Measurements from ENCODE around the gene CLCN7. TPM values are rescaled to one million over a fixed set of nuclear protein-coding genes. Genes with fewer than 3 reads are reported as not detected.

The CLCN7 gene
- total and polyA plus RNA-seq, 2 of the 4 experiments (the other 2 are of a cell fraction) = 10.8 to 45.2 TPM

DNA sequence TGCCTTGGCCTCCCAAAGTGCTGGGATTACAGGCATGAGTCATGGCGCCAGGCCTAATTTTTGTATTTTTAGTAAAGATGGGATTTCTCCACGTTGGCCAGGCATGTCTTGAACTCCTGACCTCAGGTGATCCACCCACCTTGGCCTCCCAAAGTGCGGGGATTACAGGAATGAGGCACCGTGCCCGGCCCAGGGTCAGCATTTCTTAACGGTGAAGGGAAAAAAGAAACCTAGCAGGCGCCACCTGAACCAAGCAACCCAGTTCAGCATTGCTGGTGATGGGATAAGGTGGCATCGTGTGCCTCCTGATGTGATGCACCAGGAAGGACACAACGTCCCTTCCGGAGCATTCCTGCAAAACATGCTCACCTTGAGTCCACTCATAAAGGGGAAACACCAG is 2.2 kb upstream of the CLCN7 start:
- Histone ChIP-seq H2AK9ac (replicated peaks; ENCODE audit: low read depth, low read length, poor library complexity) (peak overlapping the region; percentile 6), H3K36me3 (ENCODE audit: control insufficient read depth, insufficient read depth, low read length) (no peaks in the 10 kb centered on the region), H4K8ac (ENCODE audit: low read depth in 2 of 2, low read length in 2 of 2) (no peak overlapping the region), H2BK5ac (ENCODE audit: low read depth, low read length, poor library complexity, severe bottlenecking) (no peak overlapping the region), H3K4me3 (ENCODE audit: insufficient read depth, low read depth, low read length) (no peak overlapping the region), H4K5ac (ENCODE audit: low read depth, low read length) (no peak overlapping the region), H2AK5ac (ENCODE audit: low read depth, low read length) (no peak overlapping the region), H3K56ac (ENCODE audit: extremely low read depth, insufficient read depth, low read length) (no peak overlapping the region), H3K27me3 (ENCODE audit: control insufficient read depth, insufficient read depth, low read length) (no peaks in the 10 kb centered on the region), H3K14ac (replicated peaks; ENCODE audit: low read depth, low read length) (no peak overlapping the region), H3K4ac (ENCODE audit: low read depth, low read length) (no peak overlapping the region), H3K79me1 (ENCODE audit: low read depth in 1 of 2, low read length in 2 of 2) (peaks cover 15 to 25% of the 10 kb centered on the region in 2 experiments), H2BK20ac (ENCODE audit: low read depth, low read length) (no peak overlapping the region), H3K9me3 (ENCODE audit: control insufficient read depth, insufficient read depth, low read length) (peaks cover 3% of the 10 kb centered on the region; the same call in 1 of the 2 replicates), H3K4me2 (ENCODE audit: low read depth, low read length) (no peak overlapping the region), H3K9ac (ENCODE audit: low read depth, low read length) (no peak overlapping the region), H4K91ac (ENCODE audit: insufficient read depth, low read depth, low read length) (no peak overlapping the region), H3K27ac (ENCODE audit: insufficient read depth, low read length) (no peak overlapping the region), H3K18ac (ENCODE audit: low read depth, low read length) (no peak overlapping the region), H2BK120ac (ENCODE audit: low read depth, low read length) (no peak overlapping the region), H4K20me1 (ENCODE audit: insufficient read depth, low read length) (0 out of 2 replicates have a peak, but pooled peaks cover under 1% of the 10 kb centered on the region), H3K23ac (ENCODE audit: low read depth, low read length) (no peak overlapping the region), H2BK15ac (ENCODE audit: low read depth, low read length) (no peak overlapping the region), H3K9me1 (ENCODE audit: insufficient read depth, low read length) (no peaks in the 10 kb centered on the region), H2AFZ (replicated peaks; ENCODE audit: low read length, poor library complexity) (no peak overlapping the region), H3K4me1 (ENCODE audit: control insufficient read depth, insufficient read depth, low read length) (0 out of 2 replicates have a peak, but pooled peaks cover 4% of the 10 kb centered on the region)
- intact Hi-C loops (cut with micrococcal nuclease) = loop anchor here (10.0 kb wide), 1 partner anchor 52 kb away; the partner anchor contains the start of gene UQCC4
- DNase-seq (no peak), ATAC-seq (ENCODE audit: low read depth) (no peak)
- ChIA-PET CTCF (no interaction called here), POLR2A (ENCODE audit: unreplicated experiment) (no interaction called here)
- TF ChIP-seq RFX5 (IDR thresholded peaks at IDR 0.05; ENCODE audit: low read depth, low read length) = no peak
- TF ChIP-seq FOS (IDR thresholded peaks at IDR 0.05; ENCODE audit: low read depth, low read length) = no peak
- TF ChIP-seq, protein P1, sequence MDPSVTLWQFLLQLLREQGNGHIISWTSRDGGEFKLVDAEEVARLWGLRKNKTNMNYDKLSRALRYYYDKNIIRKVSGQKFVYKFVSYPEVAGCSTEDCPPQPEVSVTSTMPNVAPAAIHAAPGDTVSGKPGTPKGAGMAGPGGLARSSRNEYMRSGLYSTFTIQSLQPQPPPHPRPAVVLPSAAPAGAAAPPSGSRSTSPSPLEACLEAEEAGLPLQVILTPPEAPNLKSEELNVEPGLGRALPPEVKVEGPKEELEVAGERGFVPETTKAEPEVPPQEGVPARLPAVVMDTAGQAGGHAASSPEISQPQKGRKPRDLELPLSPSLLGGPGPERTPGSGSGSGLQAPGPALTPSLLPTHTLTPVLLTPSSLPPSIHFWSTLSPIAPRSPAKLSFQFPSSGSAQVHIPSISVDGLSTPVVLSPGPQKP (IDR thresholded peaks at IDR 0.05; ENCODE audit: borderline replicate concordance, low read depth, low read length) = no peak
- TF ChIP-seq SMC3 (IDR thresholded peaks at IDR 0.05; ENCODE audit: low read depth, low read length) = no peak
- dilution Hi-C loops (cut with HindIII; ENCODE audit: low sequenced_read_pairs, unreplicated experiment) = no loop called here
- in situ Hi-C loops (cut with MboI; ENCODE audit: low sequenced_read_pairs) = no loop called here
- 100% methylated on average over 2 of the region's 10 CpGs; no CpG with 5 or more reads in 1 of the 2 experiments for WGBS, 2 experiments (ENCODE audit: extremely low coverage in 2 of 2, insufficient read length in 1 of 2)
- BruUV-seq (replicated peaks) = no TSS peak

Measured in IMR-90 (cell line).